Measurements from ENCODE around the gene UPF1.

Gene UPF1

DNA sequence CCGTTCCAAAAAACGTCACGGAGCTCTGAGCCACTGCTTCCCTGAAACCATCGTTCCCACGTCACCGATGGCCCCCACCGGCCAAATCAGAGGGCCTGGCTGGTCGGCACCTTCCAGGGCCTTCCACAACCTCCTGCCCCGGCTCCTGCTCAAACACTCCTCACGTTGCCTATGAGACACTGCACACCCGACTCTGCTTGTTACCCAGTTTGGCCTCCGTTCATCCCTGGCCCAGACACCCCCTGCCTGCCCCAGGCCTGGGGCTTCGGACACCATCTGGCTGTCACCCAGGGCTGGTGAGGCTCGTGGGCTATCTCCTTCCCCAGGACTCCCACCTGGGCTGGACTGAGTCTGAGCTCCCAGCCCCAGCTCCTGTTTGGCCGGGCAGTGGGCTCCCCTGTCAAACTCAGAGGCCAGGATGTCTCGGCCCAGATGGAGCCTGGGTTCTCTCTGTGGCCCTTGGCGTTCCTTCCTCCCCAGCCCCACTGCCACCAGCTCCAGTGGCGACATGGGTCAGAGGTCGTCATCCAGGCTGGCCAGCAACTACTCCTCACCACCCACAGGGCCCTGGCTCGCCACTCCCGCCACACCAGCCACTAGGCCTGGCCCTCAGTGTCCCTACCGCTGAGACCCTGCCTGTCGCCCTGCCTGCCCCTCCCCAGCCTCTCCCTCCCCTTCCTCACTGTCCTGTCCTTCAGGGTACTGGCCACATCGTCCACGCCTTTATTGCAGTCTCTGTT, 46.5 kb downstream of the UPF1 start:
- no peak for DNase-seq

DNA sequence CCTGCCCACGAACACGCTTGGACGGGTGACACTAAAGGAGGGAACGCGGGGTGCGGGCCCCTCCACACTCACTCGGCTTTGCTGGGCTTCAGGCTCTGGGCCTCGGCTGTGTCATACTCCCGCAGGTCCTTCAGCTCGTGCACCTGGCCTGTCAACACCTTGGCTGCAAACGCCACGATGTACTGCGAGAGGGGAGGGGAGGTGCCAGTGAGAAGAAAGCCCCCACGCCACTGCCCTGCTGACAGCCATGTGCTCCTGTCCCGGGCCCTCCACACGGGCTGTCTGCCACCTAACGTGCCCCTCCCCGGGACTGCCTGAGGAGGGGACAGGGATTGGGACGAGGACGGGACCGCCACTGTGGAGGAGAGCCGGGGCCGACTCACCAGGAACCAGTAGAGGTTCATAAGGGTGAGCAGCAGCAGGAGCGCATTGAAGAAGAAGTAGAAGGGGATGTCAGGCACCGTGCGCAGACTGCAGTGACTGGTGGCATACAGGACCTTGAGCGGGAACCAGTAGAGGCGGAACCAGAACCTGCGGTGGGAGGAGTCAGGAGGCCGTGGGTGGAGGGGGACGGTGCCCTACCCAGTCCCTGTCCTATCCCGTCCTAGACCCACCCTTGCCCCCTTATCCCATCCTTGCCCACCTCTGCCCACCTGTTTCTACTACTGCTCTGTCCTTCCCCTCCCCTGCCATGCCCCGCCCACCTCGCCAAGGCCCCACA, 47.3 kb downstream of the UPF1 start:
- DNase-seq: no peak

- no peak for DNase-seq
Measured at GRCh38 chr19:18879579-18880373, 48.0 kb downstream of the UPF1 start.

DNA sequence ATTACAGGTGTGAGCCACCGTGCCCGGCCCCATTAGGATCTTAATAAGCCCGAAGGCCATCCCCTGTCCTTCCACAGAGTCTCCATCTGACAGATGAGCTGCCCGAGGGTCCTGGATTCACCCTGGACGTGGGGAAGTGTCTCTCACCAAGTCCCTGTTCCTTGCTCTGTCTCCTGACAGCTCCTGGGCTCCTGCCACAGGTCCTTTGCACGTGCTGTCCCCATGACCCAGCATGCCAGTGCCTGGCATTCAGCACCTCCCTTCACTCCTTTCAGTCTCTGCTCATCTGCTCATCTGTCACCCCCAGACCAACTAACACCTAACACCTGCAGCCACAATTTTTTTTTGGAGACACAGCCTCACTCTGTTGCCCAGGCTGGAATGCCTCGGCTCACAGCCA, 49.7 kb downstream of the UPF1 start:
- DNase-seq: no peak

GRCh38 chr19:18883526-18884304, 52.0 kb downstream of the UPF1 start:
- DNase-seq: no peak

DNA sequence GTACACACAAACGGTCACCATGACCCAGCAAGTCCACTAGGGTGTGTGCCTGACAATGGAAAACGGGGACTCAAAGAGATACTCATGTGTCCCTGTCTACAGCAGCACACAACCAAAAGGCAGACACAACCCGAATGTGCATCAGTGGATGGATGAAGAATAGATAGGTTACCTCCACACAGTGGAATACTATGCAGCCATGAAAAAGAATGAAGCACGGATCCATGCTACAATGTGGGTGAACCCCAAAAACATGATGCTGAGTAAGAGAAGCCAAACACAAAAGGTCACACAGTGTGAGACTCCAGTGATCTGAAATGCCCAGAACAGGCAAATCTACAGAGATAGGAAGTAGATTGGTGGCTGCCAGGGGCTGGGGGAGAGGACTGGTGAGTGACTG, 55.2 kb downstream of the UPF1 start:
- DNase-seq: no peak

- DNase-seq: no peak
Measured at GRCh38 chr19:18889949-18890745, 58.4 kb downstream of the UPF1 start.

GRCh38 chr19:18893587-18894253, 62.0 kb downstream of the UPF1 start:
- no peak for DNase-seq

GRCh38 chr19:18894254-18895037, 62.7 kb downstream of the UPF1 start:
- no peak for DNase-seq

DNA sequence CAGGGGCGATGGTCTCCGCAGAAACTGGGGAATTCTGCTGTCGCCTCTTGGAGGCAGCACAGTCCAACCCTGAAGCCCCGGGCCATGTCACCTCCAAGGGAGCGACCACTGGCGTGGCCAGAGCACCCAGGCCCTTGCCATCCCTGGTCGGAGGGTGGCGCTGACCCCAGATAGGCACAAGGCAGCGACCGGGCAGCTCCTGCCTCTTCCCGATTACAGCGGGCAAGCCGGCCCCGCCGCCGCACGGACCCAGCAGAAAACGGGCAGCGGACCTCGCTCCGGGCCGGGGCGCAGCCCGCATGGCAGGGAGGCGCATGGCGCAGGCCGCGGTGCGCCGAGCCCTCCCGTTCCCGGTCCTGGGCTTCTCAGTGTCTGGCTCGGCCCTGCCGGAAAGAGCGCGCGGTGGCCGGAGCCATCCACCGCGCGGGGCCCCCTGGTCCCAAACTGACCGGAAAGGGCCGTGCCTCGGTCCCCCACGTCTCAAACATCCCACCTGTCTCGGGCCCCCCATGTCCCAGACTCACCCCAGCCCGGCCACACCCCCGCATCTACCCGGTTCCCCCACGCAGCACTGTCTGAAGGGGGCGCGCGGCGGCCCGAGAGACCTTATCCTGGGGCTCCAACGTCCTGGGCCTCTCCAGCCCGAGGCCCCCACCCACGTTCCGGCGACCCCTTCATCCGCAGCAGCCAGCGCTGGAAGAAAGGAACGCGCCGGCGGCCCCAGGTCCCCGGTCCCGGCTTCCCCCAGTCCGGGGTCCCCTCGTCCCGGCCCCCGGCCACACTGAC, 63.5 kb downstream of the UPF1 start:
- no peak for DNase-seq

DNA sequence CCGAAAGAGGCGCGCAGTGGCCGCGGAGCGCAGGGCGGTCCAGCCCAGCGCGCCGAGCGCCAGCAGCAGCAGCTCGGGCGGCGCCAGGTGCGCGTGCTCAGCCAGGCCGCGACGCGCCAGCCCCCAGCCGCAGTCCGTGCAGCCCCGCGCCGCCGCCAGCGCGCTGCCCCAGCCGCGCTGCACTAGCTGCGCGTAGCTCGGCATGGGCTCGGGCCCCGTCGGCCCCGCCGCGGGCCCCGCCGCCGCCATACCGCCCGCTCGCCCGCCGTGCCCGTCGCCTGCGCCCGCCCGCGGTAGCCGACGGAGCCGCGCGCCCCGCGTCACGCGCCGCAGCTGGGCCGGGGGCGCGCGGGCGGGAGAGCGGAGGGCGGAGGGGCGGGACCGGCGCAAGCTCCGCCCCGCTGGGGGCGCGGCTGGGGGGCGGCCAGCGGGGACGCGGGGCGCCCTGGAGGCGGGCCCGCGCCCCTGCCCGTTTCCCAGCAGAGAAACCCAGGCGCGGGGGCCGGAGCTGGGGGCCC, 64.1 kb downstream of the UPF1 start, which contains the start of gene CERS1:
Gene CERS1 (minus strand): TSS at position 335 of the 518 bp plus-strand sequence. CDS start 86 bp downstream, at position 249.
- no peak for DNase-seq

- DNase-seq: no peak
Measured at GRCh38 chr19:18896421-18896841, 64.7 kb downstream of the UPF1 start.

GRCh38 chr19:18897094-18898029, 65.6 kb downstream of the UPF1 start:
- DNase-seq: no peak

DNA sequence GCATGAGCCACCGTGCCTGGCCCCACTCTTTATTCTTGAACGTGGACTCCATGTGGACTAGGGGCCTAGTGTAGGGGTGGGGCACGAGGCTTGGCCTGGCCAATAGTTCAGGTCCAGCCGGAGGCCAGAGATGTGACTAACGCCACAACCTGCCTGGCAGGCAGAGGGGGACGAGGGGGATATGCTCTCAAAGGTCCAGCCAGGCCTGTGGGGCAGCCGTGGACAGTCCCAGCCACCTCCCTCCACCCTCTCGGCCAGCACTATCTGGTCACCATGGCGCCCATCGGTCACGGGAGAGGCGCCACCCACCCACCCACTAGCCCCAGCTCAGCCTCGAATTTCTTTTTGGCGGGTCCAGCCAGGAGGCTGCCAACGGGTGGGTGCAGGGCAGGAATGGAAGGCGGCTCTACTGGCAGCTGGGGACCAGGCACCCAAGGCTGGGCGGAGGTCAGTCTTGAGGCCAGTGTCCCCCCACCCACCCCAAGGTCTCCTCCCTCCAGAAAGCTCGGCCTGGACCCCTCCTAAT, 66.4 kb downstream of the UPF1 start:
- DNase-seq: no peak

- DNase-seq: no peak
Measured at GRCh38 chr19:18898607-18899408, 67.0 kb downstream of the UPF1 start.

DNA sequence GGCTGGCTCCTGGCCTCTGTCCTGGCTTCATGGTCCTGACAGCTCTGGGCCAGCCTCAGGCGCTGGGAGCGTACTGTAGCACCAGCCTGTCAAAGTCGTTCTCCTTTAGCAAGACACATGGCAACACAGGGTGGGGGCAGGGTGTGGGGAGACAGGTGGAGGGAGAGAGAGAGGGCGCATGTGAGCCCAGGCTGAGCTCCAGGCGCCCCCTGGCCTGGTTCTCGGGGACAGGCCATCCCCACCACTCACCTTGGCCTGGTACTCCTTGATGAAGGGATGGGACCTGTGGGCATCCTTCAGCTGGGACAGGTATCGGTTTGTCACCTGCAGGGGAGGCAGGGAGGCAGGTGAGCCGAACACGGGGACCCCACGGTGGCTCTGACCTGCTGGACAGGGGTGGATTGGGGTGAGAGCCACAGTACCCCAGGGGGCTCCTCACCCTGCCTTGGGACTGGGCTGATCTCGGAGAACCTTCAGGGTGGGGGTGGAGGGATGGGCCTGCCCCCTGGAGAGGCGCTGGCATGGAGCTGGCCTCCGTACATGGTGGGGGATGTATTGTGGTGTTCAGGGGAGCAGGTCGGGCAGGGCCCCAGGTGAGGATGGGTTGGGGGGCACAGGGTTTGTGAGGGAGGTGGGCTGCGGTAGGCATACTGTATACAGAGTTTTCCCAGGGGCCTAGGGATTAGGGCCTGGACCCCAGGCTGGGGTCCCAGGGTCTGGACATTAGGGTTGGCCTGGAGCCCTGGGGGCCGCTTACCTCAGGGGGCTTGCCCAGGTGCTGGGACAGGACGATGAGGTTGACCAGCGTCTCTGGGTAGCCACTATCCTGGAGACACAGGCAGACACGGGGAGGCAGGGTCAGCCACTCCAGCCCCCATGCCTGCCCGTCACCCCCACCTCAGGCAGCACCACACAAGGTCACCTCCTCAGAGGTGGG, 68.1 kb downstream of the UPF1 start:
- DNase-seq: no peak

All from activated naive CD4-positive, alpha-beta T cell (primary cell).